Measurements from ENCODE around the gene CCR8.

The CCR8 gene, protein sequence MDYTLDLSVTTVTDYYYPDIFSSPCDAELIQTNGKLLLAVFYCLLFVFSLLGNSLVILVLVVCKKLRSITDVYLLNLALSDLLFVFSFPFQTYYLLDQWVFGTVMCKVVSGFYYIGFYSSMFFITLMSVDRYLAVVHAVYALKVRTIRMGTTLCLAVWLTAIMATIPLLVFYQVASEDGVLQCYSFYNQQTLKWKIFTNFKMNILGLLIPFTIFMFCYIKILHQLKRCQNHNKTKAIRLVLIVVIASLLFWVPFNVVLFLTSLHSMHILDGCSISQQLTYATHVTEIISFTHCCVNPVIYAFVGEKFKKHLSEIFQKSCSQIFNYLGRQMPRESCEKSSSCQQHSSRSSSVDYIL

DNA sequence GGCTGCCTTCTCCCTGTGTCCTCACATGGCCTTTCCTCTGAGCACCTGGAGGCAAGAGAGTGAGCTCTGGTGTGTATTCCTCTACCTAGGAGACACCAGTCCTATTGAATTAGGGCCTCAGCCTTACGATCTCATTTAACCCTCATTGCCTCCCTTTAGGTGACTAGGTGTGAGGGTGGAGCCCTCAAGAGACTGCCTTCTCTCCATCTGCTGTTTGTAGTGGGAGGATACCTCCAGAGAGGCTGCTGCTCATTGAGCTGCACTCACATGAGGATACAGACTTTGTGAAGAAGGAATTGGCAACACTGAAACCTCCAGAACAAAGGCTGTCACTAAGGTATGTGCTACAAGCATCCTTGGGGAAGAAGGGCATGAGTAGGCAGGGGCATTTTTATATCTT, at the start of gene CCR8:
Gene CCR8 (plus strand): TSS at position 217 of the 400 bp plus-strand sequence. CDS start 2,623 bp downstream, outside the sequence.
- DNase-seq: no peak

DNA sequence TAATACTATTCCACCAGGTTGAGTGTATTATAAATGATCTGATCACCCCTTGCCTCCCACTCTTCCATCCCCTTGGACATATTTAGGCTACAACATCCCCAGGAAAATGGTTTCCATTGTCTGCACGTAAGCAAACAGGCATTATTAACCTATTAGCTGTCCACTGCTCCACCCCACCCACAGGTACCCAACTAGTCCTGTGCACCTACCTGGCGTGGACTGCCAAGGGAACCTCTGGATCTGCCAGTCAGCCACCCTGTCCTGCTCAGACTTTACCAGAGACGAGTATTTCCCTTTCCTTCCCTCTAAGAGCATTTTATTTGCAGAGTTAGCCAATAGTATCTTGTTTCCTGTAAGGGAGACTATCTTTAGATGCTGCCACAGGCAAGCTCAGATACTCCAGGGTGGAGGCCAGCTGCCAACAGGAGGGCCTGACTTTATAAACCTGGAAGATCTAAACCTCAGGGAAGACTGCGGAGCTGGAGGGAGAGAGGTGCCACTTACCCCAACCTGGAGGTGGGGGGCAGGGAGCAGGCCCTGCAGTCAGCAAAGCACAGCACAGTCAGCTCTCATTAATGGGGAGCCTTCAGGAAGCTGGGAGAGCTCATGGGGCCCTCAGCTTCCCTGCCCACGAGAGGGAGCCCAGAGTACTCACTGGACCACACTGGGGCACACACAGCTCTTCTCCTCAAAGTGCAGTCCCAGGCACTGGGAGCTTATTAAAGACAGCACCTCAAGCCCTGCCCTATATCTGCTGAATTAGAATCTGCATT, 49.6 kb upstream of the CCR8 start, which contains the start of gene CX3CR1:
Gene CX3CR1 (minus strand): TSS at position 292 of the 773 bp plus-strand sequence. CDS start 13,527 bp downstream, outside the sequence.
- DNase-seq: no peak

DNA sequence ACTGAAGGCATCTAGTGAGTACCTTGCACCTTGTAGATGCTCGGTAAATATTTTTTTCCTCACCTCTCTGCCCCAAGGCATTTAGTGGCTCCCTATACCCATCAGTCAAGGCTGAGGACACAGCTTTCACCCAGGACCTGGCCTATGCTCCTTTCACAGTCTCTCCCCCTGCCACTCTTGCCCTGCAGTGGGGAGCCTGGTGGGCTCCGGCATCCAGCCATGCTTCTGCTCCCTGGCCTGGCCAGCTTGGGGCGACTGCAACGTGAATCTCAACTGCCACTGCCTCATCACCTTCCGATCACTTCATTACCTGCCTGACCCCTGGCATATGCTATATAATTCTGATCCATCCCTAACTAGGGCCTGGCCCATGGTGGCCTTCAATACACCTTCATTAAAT, 48.9 kb upstream of the CCR8 start:
- DNase-seq: no peak

DNA sequence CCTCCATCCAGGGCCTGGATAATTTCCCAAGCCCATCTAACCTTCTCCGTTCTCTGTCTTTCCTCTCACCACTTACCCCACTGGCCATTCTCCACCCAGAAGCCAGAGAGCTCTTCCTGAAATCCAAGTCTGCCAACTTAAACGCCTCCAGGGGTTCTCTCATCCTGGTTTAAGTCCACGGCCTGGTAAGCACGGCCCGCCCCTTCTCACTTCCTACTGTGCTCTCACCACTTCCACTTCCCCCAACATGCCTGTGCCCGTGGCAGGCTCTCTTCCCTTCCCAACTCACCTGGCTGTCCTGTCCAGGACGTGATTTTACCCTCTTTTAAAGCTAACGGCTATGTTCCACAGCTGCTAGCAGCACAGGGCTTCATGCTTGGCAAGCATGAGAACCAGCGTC, 48.0 kb upstream of the CCR8 start:
- no peak for DNase-seq

DNA sequence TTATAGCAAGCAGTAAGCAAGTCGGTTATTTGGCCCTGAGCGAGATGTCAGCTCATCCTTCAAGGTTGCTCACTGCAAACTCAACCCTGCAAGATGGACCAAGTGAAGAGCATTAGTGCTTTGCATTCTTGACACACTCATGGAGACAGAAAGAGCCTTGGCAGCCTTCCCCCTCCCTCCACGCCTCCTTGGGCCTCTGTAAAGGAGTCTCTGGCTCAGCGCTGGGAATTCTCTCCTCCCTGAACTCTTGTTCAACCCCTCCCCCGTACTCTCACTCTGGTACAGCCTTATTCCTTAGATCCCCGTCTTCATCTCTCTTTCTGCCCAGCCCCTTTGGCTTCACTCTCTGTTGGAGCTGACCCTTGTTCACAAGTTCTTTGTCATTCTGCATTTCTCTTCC, 47.5 kb upstream of the CCR8 start:
- DNase-seq: no peak

DNA sequence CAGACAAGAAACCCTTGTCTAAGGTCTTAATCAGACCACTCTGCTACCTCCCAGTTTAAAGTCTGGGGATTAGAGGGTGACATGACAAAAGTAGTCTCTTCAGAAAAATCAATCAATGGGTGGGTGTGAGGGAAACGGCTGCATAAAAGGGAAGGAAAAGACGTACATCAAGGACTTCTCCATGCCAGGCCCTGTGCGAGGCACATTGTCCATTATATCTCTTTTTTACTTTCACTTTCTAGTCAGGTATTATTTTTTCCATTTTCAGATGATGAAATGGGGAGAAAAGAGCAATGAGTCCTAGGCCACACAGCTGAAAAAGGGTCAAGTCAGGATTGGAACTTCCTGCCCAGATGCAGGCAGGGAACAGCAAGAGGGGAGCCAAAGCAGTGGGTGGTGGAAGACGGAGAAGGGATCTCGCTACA, 45.0 kb upstream of the CCR8 start:
- DNase-seq: no peak

DNA sequence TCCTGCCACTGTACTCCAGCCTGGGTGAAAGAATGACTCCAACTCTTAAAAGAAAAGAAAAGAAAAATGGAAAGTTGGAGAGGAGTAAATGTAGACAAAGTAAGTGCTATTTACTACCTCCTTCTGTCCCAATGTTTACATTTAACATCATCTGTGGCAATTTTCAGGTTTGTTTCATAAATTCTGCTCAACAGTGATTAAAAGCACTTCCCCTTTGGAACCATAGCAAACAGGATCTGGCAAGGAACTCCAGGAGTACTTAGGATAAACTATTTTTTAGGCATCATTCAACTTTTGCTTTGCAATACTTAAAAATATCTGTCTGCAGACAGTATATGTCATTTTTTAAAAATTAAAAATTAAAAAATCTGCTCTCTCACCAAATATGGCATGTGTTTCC, 44.2 kb upstream of the CCR8 start:
- DNase-seq: no peak

DNA sequence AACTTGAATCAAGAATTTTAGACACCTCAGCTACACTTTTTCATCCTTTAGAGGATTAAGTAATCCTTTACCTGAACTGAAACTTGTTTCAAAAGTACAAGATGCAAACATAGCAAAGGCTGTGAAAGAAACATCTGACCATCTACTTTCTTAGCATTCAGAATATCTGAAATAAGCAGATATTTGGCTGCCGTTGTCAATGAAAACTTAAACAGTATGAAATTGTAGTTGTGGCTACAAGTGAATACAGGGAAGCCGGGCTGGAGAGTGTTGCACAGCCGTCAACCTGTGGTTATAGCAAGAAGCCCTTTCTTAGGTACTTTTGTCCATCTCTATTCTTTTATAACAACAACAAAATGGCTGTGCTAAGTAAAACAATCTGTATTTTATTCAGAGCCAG, 42.7 kb upstream of the CCR8 start:
- DNase-seq: no peak

DNA sequence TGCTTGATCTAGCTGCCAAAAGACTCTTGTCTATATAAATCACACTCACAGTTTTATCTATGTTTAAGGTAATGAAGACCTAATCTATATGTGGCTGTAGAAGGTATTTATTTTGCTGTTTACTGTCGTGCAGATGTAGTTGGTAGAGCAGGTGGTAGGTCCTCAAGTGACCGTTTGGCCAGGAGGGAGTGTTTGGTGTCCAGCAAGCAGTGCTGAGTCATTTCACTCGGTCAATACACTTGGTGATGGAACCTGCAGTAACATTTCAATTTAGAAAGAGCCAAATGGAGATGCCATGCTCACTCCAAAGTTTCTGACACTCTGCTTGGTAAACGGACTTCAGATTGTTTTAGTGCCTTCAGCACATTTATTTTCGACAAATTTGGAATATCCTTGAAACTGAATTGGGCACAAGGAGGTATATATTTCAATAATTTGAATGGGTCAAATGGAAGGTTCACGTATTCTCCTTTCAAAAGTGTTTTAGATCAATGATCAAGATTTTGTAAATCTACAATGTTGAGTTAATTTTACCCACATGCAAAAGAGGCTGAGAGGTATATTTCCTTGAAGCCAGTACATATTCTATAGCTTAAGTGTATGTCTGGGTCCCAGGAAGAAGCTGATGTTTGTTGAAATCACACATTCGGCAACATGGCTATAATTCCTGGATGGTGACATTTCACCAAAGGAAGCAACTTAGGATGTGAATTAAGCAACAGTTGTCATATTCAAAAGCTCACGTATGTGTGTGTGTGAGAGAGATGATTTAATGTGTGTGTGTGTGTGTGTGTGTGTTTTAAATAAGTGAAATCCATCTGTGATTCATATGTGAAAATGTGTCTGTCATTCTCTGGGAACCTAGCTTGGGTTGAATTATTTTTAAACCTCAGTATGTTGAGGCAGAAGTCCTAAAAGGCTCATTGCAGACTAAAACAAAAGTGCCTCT, 42.0 kb upstream of the CCR8 start:
- no peak for DNase-seq

DNA sequence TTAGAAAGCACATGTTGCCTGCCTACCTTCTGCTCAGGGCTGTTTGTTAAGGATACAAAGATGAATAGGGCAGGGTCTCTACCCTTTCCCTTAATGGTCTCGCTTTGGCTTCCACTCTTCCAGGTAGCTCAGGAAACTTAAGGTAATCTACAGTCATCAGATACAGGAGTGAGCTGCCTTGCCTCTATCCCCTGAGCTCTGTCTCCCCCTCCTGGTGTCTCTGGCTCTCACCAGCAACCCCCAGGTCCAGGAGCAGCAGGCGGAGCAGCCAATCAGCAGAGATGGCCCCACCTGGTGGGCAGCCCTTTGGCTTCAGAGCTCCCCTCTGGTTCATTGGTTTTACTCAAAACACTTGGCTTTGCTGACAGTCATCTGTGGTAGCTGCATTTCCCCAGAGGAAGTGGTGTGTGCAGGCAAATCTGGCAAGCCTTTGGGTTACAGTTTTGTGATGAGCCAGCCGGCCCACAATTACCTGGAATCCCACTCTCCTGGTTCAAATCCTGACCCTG, 41.2 kb upstream of the CCR8 start:
- DNase-seq: peak; percentile 96

DNA sequence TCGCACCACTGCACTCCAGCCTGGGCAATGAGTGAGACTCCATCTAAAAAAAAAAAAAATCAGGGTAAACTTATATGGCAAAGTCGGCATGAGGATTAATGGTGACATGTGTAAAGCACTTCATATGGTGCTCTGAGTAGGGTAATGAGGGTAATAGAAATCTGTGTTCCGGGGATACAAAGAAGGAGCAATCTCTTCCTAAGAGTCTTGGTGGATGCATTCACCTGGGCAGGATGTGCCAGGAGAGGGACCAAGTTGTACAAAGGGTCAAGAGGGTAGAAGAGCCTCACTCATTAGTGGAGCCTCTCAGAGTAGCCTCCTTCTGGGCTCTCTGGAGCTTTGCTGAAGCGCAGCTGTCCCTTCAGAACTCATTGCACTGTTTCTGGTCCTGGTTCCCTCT, 40.4 kb upstream of the CCR8 start:
- DNase-seq: no peak

DNA sequence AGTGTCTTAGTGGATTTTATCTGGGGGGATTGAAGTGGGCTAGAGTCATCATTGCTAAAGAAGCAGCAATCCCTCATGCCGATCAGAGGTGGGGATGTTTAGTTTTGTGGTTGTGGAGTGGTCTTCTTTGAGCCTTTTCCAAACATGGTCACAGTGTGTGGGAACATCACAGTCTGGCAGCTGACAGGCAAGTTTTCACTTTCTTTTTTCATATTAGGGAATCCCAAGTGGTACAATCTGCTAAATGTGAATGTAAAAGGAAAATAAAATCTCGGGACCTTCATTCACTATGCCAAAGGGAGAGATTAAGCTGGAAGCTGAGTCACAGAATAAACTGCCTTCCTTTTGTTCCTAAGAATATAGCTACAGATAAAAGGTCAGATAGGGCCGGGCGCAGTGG, 39.3 kb upstream of the CCR8 start:
- no peak for DNase-seq

DNA sequence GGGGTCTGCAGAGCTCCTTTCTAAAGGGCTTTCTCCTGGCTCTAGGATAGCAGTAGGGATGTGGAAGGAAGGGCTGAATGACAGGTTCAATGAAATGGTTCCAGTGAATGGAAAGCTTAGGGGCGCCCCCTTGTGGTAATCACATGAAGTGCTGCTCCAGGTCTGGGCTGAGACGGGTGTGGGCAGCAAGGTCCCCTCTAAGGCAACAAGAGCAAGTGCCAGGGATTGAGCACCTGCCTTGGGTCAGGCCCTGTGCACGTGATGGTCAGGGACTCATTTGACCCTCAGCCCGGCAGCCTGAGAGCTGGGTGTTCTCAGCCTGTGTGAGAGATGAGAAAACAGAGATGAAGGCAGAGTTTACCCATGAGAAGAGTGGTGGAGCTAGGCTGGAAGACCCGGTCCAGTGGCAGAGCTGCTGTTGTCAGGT, 37.6 kb upstream of the CCR8 start:
- DNase-seq: peak; percentile 76

DNA sequence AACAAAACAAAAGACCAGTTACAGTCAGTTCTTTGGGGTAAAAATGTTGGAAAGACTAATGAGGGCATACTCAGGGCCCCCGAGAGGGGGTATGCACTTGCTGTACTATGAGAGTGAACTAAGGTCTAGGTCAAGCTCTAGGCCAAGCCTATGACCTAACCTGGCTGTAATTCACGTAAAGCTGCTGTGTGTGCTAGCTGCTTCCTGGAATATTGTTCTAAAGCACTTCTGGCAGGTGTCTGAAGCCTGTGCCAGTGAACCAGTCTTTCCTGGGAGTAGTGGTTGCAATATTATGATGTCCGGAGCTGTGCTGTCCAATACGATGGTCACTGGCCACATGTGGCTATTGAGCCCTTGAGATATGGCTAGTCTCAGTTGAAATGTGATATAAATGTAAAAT, 36.5 kb upstream of the CCR8 start:
- DNase-seq: no peak

DNA sequence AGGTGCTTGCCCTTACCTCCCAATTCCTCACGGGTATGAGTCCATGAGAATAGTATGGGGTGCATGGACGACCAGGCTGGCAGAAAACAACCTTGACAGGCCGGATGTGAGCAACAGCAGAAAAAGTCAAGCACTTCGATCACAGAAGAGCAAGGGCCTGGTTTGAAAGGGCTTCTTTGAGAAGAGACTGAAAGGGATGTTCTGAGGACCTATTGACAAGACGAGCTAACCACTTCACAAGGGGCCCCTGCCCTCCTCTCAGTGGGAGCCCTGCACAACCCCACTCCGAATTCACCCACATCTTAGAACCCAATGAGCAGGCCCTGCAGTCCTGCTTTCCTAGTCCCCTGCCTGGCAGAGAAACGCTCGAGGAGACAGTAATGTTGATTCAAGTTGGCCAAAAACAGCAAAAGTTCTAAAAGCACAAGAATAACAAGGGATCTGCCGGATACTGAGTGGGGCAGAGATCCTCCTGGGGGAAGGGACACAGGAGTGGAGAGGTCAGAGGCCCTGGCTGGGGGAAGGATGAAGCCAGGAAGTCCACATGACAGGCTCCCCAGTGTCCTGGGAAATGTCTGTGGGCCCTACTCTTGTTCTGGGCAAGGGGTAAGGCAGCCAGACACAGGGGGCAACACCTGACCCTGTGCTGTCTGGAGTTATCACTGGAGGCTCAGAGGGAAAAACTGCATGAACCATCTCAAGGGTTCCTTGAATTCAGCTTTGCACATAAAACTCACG, 34.9 kb upstream of the CCR8 start:
- no peak for DNase-seq

DNA sequence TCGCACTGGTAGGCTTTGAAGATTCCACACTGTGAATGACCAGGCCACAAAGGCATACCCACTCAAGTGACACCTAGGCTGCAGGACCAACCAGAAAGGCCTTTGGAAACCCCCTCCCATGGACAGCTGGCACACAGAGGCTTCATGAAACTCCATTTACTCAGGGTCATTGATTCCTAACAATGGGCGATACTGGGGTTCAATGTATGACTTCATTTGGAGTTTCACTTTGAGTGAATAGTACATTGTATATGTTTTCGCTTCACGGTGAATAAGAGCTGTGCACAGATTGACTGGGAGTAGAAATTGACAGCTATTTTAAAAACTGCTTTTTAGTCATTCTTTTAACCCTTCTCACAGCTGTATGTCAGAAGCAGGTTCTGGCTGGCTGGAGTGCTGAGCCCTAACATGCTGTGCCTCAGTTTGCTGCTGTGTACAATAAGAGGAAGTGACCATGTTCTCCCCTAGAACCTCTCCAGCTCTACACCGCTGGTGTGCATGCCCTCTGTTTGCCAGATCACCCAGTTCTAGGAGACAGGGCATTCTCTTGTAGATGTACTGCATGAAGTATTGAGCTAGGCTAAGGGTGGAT, 34.2 kb upstream of the CCR8 start:
- no peak for DNase-seq

DNA sequence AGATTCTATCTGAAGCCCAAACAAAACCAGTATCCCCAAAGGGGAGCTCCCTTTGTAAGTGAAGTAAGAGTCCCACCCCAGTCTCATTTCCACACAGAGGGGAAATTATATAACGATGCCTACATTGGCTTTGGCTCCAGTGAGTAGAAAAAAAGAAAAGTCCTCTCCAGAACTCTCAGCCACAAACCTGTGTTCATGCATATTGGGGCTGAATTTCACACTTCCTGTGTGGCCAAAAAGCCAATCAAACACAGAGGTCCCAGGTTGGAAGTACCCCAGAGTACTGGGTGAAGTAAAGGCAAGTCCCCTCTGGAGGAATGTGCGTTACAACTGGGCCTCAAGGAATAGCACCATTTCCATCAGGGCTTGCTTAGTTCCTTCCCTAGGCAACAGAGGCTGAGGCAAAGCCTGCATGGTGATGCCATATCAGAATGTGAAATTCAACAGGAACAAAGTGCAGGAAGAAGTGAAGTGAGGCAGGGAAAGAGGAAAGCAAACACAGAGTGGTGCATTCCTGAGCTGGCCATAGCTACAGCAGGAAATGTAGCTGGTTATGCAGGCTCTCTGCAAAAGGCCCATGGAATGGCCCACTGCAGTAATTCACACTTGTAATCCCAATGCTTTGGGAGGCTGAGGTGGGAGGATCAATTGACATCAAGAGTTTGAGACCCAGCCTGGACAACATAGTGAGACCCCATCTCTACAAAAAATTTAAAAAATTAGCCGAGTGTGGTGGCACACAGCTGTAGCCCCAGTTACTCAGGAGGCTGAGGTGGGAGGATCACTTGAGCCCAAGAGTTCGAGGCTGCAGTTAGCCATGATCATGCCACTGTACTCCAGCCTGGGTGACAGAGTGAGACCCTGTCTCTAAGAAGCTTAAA, 33.1 kb upstream of the CCR8 start:
- no peak for DNase-seq

DNA sequence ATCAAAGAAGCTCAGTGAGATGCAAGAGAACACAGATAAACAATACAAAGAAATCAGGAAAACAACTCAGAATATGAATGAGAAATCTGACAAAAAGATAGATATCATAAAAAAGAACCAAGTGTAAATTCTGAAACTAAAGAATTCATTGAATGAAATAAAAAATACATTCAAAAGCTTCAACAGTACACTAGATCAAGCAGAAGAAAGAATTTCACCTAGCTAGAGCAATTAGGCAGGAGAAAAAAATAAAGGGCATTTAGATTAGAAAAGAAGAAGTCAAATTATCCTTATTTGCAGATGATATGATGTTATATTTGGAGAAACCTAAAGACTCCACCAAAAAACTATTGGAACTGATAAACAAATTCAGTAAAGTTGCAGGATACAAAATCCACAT, 30.2 kb upstream of the CCR8 start:
- DNase-seq: no peak

DNA sequence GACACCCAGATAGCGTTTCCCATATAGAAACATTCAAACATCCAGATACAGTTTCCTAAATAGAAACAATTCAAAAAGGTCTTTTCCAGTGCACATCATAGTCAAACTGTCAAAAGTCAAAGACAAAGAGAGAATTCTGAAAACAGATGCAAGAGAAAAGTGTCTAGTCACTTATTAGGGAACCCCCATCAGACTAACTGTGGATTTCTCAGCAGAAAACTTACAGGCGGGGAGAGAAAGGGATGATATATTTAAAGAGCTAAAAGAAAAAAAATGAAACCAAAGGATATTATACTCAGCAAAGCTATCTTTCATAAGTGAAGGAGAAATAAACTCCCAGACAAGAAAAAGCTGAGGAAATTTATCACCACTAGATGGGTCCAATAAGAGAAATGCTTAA, 27.3 kb upstream of the CCR8 start:
- DNase-seq: no peak

DNA sequence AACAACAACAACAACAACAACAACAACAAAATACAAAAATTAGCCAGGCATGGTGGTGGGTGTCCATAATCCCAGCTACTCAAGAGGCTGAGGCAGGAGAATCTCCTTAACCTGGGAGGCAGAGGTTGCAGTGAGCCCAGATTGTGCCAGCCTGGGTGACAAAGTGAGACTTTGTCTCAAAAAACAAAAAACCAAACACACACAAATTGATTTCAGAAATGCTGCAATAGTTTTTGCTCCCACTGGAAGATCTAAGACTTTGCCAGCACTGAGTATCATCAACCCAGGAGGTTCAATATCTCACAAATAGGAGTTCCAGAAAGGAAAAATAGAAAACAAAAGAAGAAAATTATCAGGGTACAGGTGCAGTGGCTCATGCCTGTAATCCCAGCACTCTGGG, 16.2 kb upstream of the CCR8 start:
- no peak for DNase-seq

DNA sequence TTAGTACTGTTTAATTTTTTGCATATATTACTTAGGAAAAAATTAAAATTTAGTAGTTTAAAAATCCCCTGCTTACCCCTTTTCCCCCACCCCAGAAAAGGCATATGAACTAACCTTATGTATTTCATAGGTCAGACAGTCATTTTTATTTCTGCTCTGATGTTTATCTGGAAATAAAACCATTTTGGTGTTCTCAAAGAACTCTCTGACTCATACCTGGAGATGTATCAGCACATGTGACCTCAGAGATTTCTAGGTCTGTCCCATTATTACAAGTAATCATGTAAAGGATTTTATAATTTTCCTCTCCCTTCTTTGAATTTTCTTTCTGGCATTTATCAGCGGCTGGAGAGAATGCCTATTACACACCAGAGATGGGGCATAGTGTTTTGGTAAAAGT, 14.1 kb upstream of the CCR8 start:
- DNase-seq: no peak
